ENCODE measurements around the gene RNF212. TPM values are rescaled to one million over a fixed set of nuclear protein-coding genes. Genes with fewer than 3 reads are reported as not detected.
"Not testable (repeated sequence)": the region's sequence is repeated elsewhere in the genome, so short reads cannot be mapped to it uniquely, and the experiment has no call there.

Gene RNF212
- total RNA-seq, 2 donors from 2014 or later: 2.1 to 2.6 TPM

DNA sequence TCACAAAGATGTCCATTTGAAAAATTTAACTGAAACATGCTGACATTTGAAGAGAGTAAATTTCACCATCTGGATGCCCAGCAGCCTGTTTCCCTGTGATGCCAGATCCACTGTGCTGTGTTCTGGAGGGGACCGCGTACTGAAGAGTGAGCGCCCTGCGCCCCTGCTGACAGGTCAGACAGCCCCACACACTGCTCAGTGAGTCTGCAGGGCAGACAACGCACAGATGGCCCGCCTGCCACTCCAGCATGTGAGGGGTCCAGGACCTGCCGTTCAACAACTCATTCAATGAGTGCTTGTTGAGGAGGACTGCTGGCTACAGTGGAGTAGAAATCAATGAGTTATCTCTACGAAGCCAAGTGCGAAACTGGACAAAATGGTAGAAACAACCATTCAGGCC, 52.7 kb downstream of the RNF212 start:
- no peak for ATAC-seq
- Mint-ChIP-seq H3K36me3 (ENCODE audit: low read depth) (peaks cover 2% of the 10 kb centered on the region), H3K27me3 (peaks cover 73% of the 10 kb centered on the region), H3K4me1 (peaks cover 9% of the 10 kb centered on the region), H3K27ac (no peak overlapping the region), H3K4me3 (no peak overlapping the region)
- peaks cover 3% of the 10 kb centered on the region for H3K9me3 ChIP-seq (ENCODE audit: control insufficient read depth, low read length, poor library complexity, severe bottlenecking)
- DNase-seq: no peak

- ATAC-seq: no peak
- no peak overlapping the region for H3K27ac Mint-ChIP-seq
- no peak overlapping the region for H3K4me3 Mint-ChIP-seq
- H3K27me3 Mint-ChIP-seq: peaks cover 68% of the 10 kb centered on the region
- peaks cover 3% of the 10 kb centered on the region for H3K9me3 ChIP-seq (ENCODE audit: control insufficient read depth, low read length, poor library complexity, severe bottlenecking)
- peaks cover 2% of the 10 kb centered on the region for H3K36me3 Mint-ChIP-seq (ENCODE audit: low read depth)
- no peak for DNase-seq
- H3K4me1 Mint-ChIP-seq: peaks cover 9% of the 10 kb centered on the region
These were observed 53.2 kb downstream of the RNF212 start for GRCh38 chr4:1060121-1060520.

DNA sequence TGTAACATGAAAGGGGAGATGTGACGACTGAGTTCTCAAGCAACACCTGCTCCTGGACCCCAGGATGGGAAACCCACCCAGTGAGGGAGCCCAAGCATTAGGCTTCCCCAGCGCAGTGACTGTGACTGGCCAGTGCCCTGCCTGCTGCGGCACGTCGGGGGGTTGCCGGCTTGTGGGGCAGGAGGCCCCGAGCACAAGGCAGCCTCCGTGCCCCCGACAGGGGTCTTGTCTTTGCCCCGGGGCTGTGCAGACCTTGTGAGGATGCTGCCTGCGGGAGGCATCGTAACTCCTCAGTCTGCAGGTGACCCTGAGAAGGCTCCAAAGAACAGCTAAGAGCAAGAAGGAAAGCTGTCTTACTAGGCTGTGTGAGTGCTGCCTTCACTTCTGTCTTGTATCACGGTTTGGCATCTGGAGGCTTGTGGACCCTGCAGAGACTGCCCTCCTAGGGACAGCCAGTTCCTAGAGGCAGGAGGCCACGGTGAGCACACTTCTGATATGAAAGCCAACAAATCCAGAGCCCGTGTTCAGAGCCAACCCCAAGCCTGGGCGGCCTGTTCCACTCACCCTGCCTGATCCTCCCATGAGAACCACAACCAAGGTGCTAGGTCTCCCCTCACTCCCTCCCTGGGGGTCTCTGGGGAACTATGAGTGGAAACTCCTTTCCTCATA, 54.2 kb downstream of the RNF212 start:
- Mint-ChIP-seq H3K27ac (no peak overlapping the region), H3K4me3 (no peak overlapping the region), H3K36me3 (ENCODE audit: low read depth) (peaks cover 2% of the 10 kb centered on the region), H3K27me3 (peaks cover 58% of the 10 kb centered on the region), H3K4me1 (peaks cover 9% of the 10 kb centered on the region)
- no peaks in the 10 kb centered on the region for H3K9me3 ChIP-seq (ENCODE audit: control insufficient read depth, low read length, poor library complexity, severe bottlenecking)
- DNase-seq (no peak), ATAC-seq (no peak)

DNA sequence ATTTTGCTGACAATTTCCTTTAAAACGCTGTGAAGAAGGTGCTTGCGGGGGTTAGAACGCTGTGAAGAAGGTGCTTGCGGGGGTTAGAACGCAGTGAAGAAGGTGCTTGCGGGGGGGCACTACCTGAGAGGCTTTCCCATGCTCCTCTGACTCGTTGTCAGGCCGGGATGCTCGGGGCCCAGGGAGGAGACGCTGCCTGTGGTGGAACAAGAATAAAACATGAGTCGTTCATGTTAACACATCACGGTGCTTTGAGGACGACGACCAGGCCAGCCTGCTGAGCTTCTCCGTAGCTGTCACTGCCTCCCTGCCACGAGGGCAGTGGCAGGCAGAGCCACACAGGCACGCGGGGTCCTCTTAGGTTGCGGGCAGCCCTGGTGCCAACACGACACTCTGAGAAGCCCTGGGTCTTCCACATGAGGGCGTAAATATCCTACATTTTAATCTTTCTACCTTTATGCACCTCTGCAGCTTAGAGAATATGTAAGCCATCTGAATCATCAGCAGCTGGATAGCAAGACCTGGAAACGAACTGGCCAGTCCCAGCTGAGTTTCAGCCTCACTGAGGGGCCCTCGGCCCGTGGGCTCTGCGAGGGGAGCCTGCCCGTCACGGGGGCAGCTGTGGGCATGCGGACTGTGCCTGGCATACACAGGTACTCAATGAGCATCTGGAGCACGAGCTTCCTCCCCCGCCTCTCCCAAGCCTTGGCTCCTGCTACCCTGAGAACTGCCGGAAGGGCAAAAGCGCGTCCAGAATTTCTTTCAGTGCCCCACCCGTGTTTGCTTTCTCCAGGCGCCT, 55.0 kb downstream of the RNF212 start:
- Mint-ChIP-seq H3K4me3 (no peak overlapping the region), H3K27ac (peak overlapping the region; percentile 53), H3K27me3 (peaks cover 53% of the 10 kb centered on the region), H3K36me3 (ENCODE audit: low read depth) (peaks cover 2% of the 10 kb centered on the region), H3K4me1 (peaks cover 9% of the 10 kb centered on the region)
- no peak for DNase-seq
- H3K9me3 ChIP-seq (ENCODE audit: control insufficient read depth, low read length, poor library complexity, severe bottlenecking): no peaks in the 10 kb centered on the region
- no peak for ATAC-seq

- no peak overlapping the region for H3K4me3 Mint-ChIP-seq
- peaks cover 8% of the 10 kb centered on the region for H3K4me1 Mint-ChIP-seq
- H3K36me3 Mint-ChIP-seq (ENCODE audit: low read depth): no peaks in the 10 kb centered on the region
- H3K27me3 Mint-ChIP-seq: peaks cover 43% of the 10 kb centered on the region
- ATAC-seq (no peak), DNase-seq (no peak)
- H3K27ac Mint-ChIP-seq: no peak overlapping the region
- no peaks in the 10 kb centered on the region for H3K9me3 ChIP-seq (ENCODE audit: control insufficient read depth, low read length, poor library complexity, severe bottlenecking)
These were observed 56.0 kb downstream of the RNF212 start for GRCh38 chr4:1057403-1057745.

DNA sequence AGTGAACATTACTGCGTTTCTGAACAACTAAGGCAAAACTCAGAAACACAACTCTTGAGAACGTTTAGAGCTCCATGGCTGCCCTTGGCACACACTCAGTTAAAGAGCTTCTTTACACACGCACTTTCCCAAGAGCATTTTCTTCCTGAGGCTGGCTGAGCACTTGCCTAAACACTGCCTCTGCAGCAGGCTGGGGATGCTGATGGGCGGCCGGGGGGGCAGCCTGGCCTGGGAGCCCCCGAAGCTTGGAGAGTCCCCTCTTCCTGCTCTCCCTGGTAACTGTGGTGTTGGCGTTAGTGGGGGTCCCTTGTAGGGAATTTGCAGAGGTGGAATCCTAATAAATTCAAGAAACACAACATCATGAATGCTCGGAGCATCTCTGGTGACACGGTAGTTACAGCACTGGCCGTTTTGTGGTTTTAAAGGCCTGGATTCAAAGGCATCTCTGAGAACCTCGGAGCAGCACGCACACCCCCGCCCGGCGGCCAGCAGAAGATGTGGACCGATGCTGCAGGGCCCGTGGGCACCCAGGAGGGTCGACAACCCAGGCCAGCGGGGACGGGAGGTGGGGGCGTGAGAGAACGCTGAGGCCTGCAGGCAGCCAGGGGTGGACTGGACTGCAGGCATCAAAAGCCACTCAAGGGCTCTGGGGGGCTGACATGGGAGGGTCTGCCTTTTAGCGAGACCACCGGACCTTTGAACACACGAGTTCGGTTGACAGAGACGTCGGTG, 56.5 kb downstream of the RNF212 start:
- DNase-seq (no peak), ATAC-seq (no peak)
- H3K36me3 Mint-ChIP-seq (ENCODE audit: low read depth): no peaks in the 10 kb centered on the region
- H3K4me1 Mint-ChIP-seq: peaks cover 5% of the 10 kb centered on the region
- no peak overlapping the region for H3K4me3 Mint-ChIP-seq
- H3K9me3 ChIP-seq (ENCODE audit: control insufficient read depth, low read length, poor library complexity, severe bottlenecking): no peaks in the 10 kb centered on the region
- peaks cover 38% of the 10 kb centered on the region for H3K27me3 Mint-ChIP-seq
- peak overlapping the region; percentile 90 for H3K27ac Mint-ChIP-seq

- no peaks in the 10 kb centered on the region for H3K9me3 ChIP-seq (ENCODE audit: control insufficient read depth, low read length, poor library complexity, severe bottlenecking)
- H3K36me3 Mint-ChIP-seq (ENCODE audit: low read depth): no peaks in the 10 kb centered on the region
- H3K27me3 Mint-ChIP-seq: peaks cover 31% of the 10 kb centered on the region
- H3K4me1 Mint-ChIP-seq: peaks cover 5% of the 10 kb centered on the region
- peak overlapping the region; percentile 80 for H3K4me3 Mint-ChIP-seq
- DNase-seq: peak; percentile 57 to 65 (median 64)
- peak; percentile 98 for ATAC-seq
- H3K27ac Mint-ChIP-seq: peak overlapping the region; percentile 90
These were observed 57.4 kb downstream of the RNF212 start for GRCh38 chr4:1055721-1056590.

- Mint-ChIP-seq H3K27ac (peak overlapping the region; percentile 90), H3K4me3 (peak overlapping the region; percentile 80), H3K27me3 (peaks cover 24% of the 10 kb centered on the region)
- H3K9me3 ChIP-seq (ENCODE audit: control insufficient read depth, low read length, poor library complexity, severe bottlenecking); H3K36me3 Mint-ChIP-seq (ENCODE audit: low read depth); H3K4me1 Mint-ChIP-seq; DNase-seq: not testable (repeated sequence)
- peak; percentile 28 for ATAC-seq
These were observed 58.1 kb downstream of the RNF212 start for GRCh38 chr4:1055243-1055701.

DNA sequence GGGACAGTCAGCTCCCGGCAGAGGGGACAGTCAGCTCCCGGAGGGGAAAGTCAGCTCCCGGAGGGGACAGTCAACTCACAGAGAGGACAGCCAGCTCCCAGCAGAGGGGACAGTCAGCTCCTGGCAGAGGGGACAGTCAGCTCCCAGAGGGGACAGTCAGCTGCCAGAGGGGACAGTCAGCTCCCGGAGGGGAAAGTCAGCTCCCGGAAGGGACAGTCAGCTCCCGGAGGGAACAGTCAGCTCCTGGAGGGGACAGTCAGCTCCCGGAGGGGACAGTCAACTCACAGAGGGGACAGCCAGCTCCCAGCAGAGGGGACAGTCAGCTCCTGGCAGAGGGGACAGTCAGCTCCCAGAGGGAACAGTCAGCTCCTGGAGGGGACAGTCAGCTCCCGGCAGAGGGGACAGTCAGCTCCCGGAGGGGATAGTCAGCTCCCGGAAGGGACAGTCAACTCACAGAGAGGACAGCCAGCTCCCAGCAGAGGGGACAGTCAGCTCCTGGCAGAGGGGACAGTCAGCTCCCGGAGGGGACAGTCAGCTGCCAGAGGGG, 58.6 kb downstream of the RNF212 start:
- ATAC-seq; H3K9me3 ChIP-seq (ENCODE audit: control insufficient read depth, low read length, poor library complexity, severe bottlenecking); H3K4me1 Mint-ChIP-seq; H3K27ac Mint-ChIP-seq; H3K4me3 Mint-ChIP-seq; H3K36me3 Mint-ChIP-seq (ENCODE audit: low read depth); DNase-seq: not testable (repeated sequence)
- peaks cover 21% of the 10 kb centered on the region for H3K27me3 Mint-ChIP-seq

- H3K27ac Mint-ChIP-seq; ATAC-seq; DNase-seq; H3K4me1 Mint-ChIP-seq; H3K9me3 ChIP-seq (ENCODE audit: control insufficient read depth, low read length, poor library complexity, severe bottlenecking); H3K4me3 Mint-ChIP-seq; H3K36me3 Mint-ChIP-seq (ENCODE audit: low read depth): not testable (repeated sequence)
- peaks cover 23% of the 10 kb centered on the region for H3K27me3 Mint-ChIP-seq
These were observed 59.5 kb downstream of the RNF212 start for GRCh38 chr4:1053891-1054290.

DNA sequence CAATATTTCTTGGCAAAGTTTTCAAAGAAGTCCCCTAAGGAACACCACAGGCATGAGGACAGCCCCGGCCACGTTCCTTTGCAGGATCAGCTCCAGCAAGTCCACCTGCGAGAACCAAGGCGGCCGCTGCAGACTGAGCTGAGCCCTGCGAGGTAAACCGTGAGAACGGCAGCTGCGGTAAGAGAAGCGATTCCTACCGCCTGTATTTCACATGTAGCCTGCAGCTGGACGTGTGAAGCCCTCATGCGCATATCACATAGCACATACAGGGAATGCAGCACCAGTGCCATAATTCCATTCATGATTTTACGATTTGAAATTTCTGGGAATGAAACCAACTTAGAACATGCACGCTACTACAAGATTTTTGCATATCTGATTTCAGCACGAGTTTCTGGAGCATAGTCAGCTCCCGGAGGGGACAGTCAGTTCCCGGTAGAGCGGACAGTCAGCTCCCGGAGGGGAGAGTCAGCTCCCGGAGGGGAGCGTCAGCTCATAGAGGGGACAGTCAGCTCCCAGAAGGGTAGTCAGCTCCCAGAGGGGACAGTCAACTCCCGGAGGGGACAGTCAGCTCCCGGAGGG, 60.2 kb downstream of the RNF212 start:
- H3K27ac Mint-ChIP-seq: no peak overlapping the region
- ATAC-seq (no peak), DNase-seq (no peak)

GRCh38 chr4:1052231-1052671, 61.1 kb downstream of the RNF212 start:
- Mint-ChIP-seq H3K36me3 (ENCODE audit: low read depth) (no peaks in the 10 kb centered on the region), H3K27me3 (peaks cover 27% of the 10 kb centered on the region), H3K4me1 (peaks cover 9% of the 10 kb centered on the region), H3K27ac (no peak overlapping the region), H3K4me3 (no peak overlapping the region)
- no peaks in the 10 kb centered on the region for H3K9me3 ChIP-seq (ENCODE audit: control insufficient read depth, low read length, poor library complexity, severe bottlenecking)
- DNase-seq (no peak), ATAC-seq (no peak)

More for the DNA sequence above, 60.2 kb downstream of the RNF212 start:
- peaks cover 22% of the 10 kb centered on the region for H3K27me3 Mint-ChIP-seq
- no peak overlapping the region for H3K4me3 Mint-ChIP-seq
- peaks cover 7% of the 10 kb centered on the region for H3K4me1 Mint-ChIP-seq
- no peaks in the 10 kb centered on the region for H3K9me3 ChIP-seq (ENCODE audit: control insufficient read depth, low read length, poor library complexity, severe bottlenecking)
- H3K36me3 Mint-ChIP-seq (ENCODE audit: low read depth): no peaks in the 10 kb centered on the region
